H7 (cell line): ENCODE data around the gene NDUFB5. TPM values are rescaled to one million over a fixed set of nuclear protein-coding genes. Genes with fewer than 3 reads are reported as not detected.

Experiments
- total RNA-seq: library from RNA; depleted of rRNA; stranded (reverse); fragments of >200 nt; shearing (Covaris generic); gene quantifications from 2 replicates; pipeline ENCODE4 v1.2.3, GENCODE V29; 2014; rRNA removed

Gene NDUFB5
- total RNA-seq, 1 experiment from 2014 or later: 172 TPM

Other genes starting within 250 kb of the NDUFB5 start
- gene GNB4, start 153.3 kb upstream of the NDUFB5 start, total RNA-seq: 50.4 and 56.1 TPM in 2 replicates
- gene ACTL6A, start 41.9 kb upstream of the NDUFB5 start, total RNA-seq: 91.8 and 103 TPM in 2 replicates
- 66.6 and 68.9 TPM in 2 replicates for gene MRPL47, start 156 bp upstream of the NDUFB5 start, total RNA-seq
- 10.5 and 12.4 TPM in 2 replicates for gene USP13, start 48.2 kb downstream of the NDUFB5 start, total RNA-seq